GM12872 (cell line): ENCODE measurements around the gene SHCBP1L.

ENCODE experiments used
- TF ChIP-seq, protein P1 (sequence below): IDR thresholded peaks from 3 replicates; pipeline ENCODE4 v1.5.1; 2011; ENCODE audit warnings: low read depth, mild to moderate bottlenecking, low read length, moderate library complexity; ENCODE audit not compliant: insufficient read depth

Gene SHCBP1L

DNA sequence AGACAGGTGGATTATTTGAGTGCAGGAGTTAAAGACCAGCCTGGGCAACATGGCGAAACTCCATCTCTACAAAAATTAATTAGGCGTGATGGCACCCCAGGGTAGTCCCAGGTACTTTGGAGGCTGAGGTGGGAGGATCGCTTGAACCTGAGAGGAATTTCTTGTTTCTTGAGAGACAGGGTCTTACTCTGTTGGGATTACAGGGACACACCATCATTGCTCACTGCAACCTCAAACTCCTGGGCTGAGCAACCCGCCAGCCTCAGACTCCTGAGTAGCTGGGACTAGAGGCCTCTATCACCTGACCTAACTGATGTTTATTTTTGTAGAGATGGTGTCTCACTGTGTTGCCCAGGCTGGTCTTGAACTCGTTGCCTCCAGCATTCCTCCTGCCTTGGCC lies 89.0 kb downstream of the SHCBP1L start:
- TF ChIP-seq, protein P1, sequence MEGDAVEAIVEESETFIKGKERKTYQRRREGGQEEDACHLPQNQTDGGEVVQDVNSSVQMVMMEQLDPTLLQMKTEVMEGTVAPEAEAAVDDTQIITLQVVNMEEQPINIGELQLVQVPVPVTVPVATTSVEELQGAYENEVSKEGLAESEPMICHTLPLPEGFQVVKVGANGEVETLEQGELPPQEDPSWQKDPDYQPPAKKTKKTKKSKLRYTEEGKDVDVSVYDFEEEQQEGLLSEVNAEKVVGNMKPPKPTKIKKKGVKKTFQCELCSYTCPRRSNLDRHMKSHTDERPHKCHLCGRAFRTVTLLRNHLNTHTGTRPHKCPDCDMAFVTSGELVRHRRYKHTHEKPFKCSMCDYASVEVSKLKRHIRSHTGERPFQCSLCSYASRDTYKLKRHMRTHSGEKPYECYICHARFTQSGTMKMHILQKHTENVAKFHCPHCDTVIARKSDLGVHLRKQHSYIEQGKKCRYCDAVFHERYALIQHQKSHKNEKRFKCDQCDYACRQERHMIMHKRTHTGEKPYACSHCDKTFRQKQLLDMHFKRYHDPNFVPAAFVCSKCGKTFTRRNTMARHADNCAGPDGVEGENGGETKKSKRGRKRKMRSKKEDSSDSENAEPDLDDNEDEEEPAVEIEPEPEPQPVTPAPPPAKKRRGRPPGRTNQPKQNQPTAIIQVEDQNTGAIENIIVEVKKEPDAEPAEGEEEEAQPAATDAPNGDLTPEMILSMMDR, result no peak

DNA sequence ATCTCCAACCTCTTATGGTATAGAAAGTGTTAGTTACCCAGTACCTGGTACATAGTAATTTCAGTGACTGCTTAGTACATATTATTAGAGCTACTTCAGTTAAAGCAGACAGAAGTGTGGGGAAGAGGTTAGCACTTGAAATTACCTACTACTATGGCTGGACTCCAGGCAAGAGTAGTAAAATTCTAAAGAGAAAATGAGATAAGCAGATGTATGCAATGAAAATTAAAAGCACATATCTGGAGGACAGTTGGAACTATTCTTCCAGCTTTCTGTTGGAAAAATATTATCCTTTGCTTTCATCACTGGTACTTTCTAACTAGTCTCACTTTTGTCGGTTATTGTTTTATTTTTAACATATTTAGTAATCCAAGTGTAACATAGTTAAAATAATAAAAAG lies 90.1 kb downstream of the SHCBP1L start:
- TF ChIP-seq, protein P1, result no peak

DNA sequence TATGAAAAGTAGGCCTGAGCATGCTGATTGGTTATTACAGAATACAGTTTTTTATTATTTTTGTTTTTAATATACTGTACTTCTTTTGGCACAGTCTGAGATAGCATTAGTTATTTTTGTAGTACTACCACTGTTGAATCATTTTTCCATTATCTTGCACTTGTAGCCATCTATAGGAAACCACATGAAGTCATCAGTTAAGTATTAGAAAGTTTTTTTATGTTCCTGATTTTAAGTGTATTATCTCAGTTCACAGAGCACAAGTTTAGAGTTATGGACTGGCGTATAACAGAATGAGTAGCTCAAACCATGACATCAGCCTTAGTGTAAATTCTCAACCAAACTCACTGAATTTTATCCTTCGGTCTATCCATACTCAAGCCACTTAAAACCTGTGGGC lies 91.0 kb downstream of the SHCBP1L start:
- TF ChIP-seq, protein P1, result no peak

DNA sequence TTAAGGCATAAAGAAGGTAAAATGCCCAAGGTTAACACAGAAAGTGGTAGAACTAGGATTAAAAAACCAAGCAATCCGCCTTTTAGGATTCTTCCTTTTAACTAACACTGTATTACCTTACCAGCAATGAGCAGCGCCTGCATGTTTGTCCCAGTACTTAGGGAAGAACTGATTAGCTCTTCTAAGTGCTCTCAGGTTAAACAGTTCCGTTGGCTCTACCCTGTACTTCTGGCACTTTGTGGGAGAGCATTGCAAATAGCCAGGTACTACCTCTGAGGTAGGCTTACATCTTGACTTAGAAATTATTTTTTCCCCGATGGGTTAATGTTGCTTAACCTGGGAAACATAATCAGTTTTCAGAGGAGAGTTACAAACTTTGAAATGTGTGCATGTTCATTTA lies 92.3 kb downstream of the SHCBP1L start:
- TF ChIP-seq, protein P1, result no peak

DNA sequence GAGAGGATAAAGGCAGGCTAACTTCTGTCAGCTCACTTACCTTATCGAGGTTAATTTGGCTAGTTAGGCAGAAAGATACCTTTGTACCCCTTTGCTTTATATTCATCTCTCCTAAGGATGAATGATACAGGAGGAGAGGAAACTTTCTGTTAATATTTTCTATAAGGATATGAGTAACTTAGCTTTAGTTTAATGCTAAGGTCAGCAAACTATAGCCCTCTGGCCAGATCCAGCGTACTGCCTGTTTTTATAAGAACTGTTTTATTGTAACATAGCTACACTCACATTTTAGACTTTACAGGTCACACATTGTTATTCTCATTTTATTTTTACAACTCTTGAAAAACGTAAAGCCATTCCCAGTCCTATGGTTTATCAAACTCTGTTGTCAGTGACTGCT lies 95.8 kb downstream of the SHCBP1L start:
- TF ChIP-seq, protein P1, result no peak

DNA sequence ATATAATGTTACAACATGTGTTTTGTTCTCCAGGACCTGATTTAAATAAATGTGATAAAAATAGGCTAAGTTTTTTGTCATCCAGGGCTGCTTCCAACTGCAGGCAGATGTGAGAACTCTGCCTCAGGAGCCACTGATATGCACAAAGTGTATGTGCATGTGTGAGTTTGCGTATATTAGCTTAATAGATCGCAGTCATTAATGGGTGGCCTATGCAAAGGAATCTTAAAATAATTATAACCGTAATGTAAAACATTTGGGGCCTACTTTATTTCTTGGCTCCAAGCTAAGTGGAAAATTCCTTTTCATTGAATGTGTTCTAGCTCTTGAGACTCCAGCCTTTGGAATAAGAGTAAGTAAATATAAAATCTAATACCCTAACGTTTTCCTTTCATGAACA lies 97.1 kb downstream of the SHCBP1L start:
- TF ChIP-seq, protein P1, result no peak

DNA sequence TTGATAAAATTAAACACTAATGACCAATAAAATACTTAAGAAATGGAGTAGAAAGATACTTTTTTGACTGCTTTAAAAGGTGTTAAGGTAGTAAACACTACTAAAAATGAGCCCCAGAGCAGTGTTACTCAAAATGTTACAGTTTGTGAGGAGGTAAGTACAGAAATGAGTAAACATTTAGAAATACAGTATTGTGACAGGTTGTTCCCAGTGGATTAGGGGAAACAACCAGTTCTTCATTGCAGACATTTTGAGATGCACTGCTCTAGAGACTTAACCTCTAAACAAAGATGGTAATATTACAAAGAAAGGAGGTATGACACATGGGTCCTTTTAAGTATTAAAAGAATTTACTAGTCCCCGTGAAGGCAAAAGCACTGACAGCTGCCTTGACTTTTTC lies 101.1 kb downstream of the SHCBP1L start:
- TF ChIP-seq, protein P1, result no peak

DNA sequence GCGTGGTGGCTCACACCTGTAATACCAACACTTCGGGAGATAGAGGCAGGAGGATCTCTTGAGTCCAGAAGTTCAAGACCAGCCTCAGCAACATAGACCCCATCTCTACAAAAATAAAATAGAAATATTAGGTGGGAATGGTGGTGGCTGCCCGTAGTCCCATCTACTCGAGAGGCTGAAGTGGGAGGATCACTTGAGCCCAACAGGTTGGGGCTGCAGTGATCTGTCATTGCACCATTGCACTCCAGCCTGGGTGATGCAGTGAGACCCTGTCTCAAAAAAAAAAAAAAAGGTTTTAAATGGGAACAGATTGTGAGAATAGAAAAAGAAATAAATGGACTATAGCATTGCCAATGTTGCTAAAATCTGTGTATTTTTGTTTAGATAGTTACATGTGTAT lies 102.6 kb downstream of the SHCBP1L start:
- TF ChIP-seq, protein P1, result no peak
